NCI-H446 treated with DMSO at 0.1 percent for 48 hours (cell line): Measurements from ENCODE around the gene CDH22.

Experiments
- DNase-seq: peaks from one replicate; lab custom pipeline; 2025; lab: John Stamatoyannopoulos, UW

The CDH22 gene

GRCh38 chr20:46240065-46240464 is 68.2 kb downstream of the CDH22 start:
- no peak for DNase-seq

- no peak for DNase-seq
Observed at GRCh38 chr20:46237736-46238135, 70.6 kb downstream of the CDH22 start.

- DNase-seq, result no peak
Observed at GRCh38 chr20:46237227-46237626, 71.1 kb downstream of the CDH22 start.

- no peak for DNase-seq
Observed at GRCh38 chr20:46235077-46235476, 73.2 kb downstream of the CDH22 start.

- DNase-seq, result no peak
Observed at GRCh38 chr20:46233701-46234100, 74.6 kb downstream of the CDH22 start.

GRCh38 chr20:46232539-46232938 is 75.8 kb downstream of the CDH22 start:
- DNase-seq, result no peak

GRCh38 chr20:46230801-46231282 is 77.5 kb downstream of the CDH22 start:
- DNase-seq, result no peak

- DNase-seq, result no peak
Observed at GRCh38 chr20:46230106-46230491, 78.2 kb downstream of the CDH22 start.

- DNase-seq, result no peak
Observed at GRCh38 chr20:46229478-46230105, 78.7 kb downstream of the CDH22 start.

- DNase-seq, result no peak
Observed at GRCh38 chr20:46228670-46229069, 79.6 kb downstream of the CDH22 start.

- DNase-seq, result no peak
Observed at GRCh38 chr20:46227272-46227767, 81.0 kb downstream of the CDH22 start.

GRCh38 chr20:46226602-46227001 is 81.7 kb downstream of the CDH22 start:
- DNase-seq, result no peak

- no peak for DNase-seq
Observed at GRCh38 chr20:46222521-46223007, 85.7 kb downstream of the CDH22 start.

- DNase-seq, result peak; percentile 77
Observed at GRCh38 chr20:46221256-46221833, 87.0 kb downstream of the CDH22 start.

- peak; percentile 77 for DNase-seq
Observed at GRCh38 chr20:46220455-46221207, 87.7 kb downstream of the CDH22 start.

GRCh38 chr20:46219920-46220319 is 88.4 kb downstream of the CDH22 start:
- no peak for DNase-seq

- DNase-seq, result no peak
Observed at GRCh38 chr20:46219190-46219589, 89.1 kb downstream of the CDH22 start.

GRCh38 chr20:46218656-46219055 is 89.6 kb downstream of the CDH22 start:
- no peak for DNase-seq

- DNase-seq, result no peak
Observed at GRCh38 chr20:46217583-46217982, 90.7 kb downstream of the CDH22 start.

GRCh38 chr20:46216770-46217464 is 91.4 kb downstream of the CDH22 start:
- no peak for DNase-seq

- DNase-seq, result no peak
Observed at GRCh38 chr20:46215913-46216707, 92.2 kb downstream of the CDH22 start.
